Calu3 (cell line): ENCODE results near the gene MBNL1. TPM values are rescaled to one million over a fixed set of nuclear protein-coding genes. Genes with fewer than 3 reads are reported as not detected.
A peak's percentile ranks its signal among the peaks of the same experiment; 100 is the strongest.

ENCODE experiments used
- BruUV-seq: library from RNA; stranded (reverse); fragments of 400-500 nt; replicated peaks from 2 replicates; lab custom pipeline; 2021; lab: Mats Ljungman, UMichigan
- CTCF ChIA-PET: fragments of 300-600 bp; sonication (Branson Sonifier 250); formaldehyde crosslinking; loops from one replicate; lab custom pipeline; 2022; ENCODE audit warnings: antibody characterized with exemption; lab: Charles Lee
- DNase-seq: peaks from one replicate; pipeline ENCODE4 v3.0.0; 2022
- H3K27ac Mint-ChIP-seq: one replicate; pipeline ENCODE4 v1.8.0; 2022; ENCODE audit warnings: mixed read lengths; ENCODE audit not compliant: unreplicated experiment
- H3K27me3 Mint-ChIP-seq: one replicate; pipeline ENCODE4 v1.8.0; 2022; ENCODE audit warnings: mixed read lengths; ENCODE audit not compliant: unreplicated experiment
- H3K36me3 Mint-ChIP-seq: one replicate; pipeline ENCODE4 v1.8.0; 2022; ENCODE audit warnings: mild to moderate bottlenecking, moderate library complexity, mixed read lengths; ENCODE audit not compliant: insufficient read depth, unreplicated experiment
- H3K4me1 Mint-ChIP-seq: one replicate; pipeline ENCODE4 v1.8.0; 2022; ENCODE audit warnings: mild to moderate bottlenecking, low read depth, mixed read lengths; ENCODE audit not compliant: unreplicated experiment
- H3K4me3 Mint-ChIP-seq: one replicate; pipeline ENCODE4 v1.8.0; 2022; ENCODE audit warnings: mild to moderate bottlenecking, low read depth, moderate library complexity, mixed read lengths; ENCODE audit not compliant: unreplicated experiment
- H3K9me3 Mint-ChIP-seq: one replicate; pipeline ENCODE4 v1.8.0; 2022; ENCODE audit warnings: low read depth, mixed read lengths; ENCODE audit not compliant: unreplicated experiment
- CTCF ChIP-seq: fragments of 200-600 bp; IDR thresholded peaks from one replicate; pipeline ENCODE4 v1.8.0; 2022; ENCODE audit warnings: antibody characterized with exemption; ENCODE audit not compliant: unreplicated experiment
- intact Hi-C: fragments of 100-400 bp; cut with micrococcal nuclease; formaldehyde crosslinking; loops from one replicate; pipeline ENCODE4 v1.10.0; 2022; ENCODE audit not compliant: unreplicated experiment
- total RNA-seq: library from RNA; stranded (reverse); gene quantifications from 2 replicates; pipeline ENCODE4 v1.2.3, GENCODE V29; 2022

The MBNL1 gene
- total RNA-seq, 1 experiment from 2014 or later: 183 TPM

GRCh38 chr3:152235709-152236298, 32.9 kb upstream of the MBNL1 start:
- Mint-ChIP-seq H3K27ac (peak overlapping the region; percentile 57), H3K4me1 (peaks cover 9% of the 10 kb centered on the region), H3K9me3 (no peaks in the 10 kb centered on the region), H3K27me3 (no peaks in the 10 kb centered on the region), H3K36me3 (no peaks in the 10 kb centered on the region), H3K4me3 (no peak overlapping the region)
- intact Hi-C loops: no loop called here
- TF ChIP-seq CTCF: no peak
- BruUV-seq: no TSS peak
- CTCF ChIA-PET: no interaction called here
- no peak for DNase-seq

- DNase-seq: no peak
- CTCF ChIA-PET: no interaction called here
- no TSS peak for BruUV-seq
- Mint-ChIP-seq H3K27me3 (no peaks in the 10 kb centered on the region), H3K4me3 (no peak overlapping the region), H3K4me1 (peaks cover 18% of the 10 kb centered on the region), H3K27ac (no peak overlapping the region), H3K36me3 (no peaks in the 10 kb centered on the region), H3K9me3 (no peaks in the 10 kb centered on the region)
- no peak for TF ChIP-seq CTCF
- intact Hi-C loops: no loop called here
Observed at GRCh38 chr3:152236716-152237115, 32.0 kb upstream of the MBNL1 start.

- Mint-ChIP-seq H3K4me3 (no peak overlapping the region), H3K9me3 (no peaks in the 10 kb centered on the region), H3K27me3 (no peaks in the 10 kb centered on the region), H3K27ac (peak overlapping the region; percentile 2), H3K4me1 (peaks cover 20% of the 10 kb centered on the region), H3K36me3 (no peaks in the 10 kb centered on the region)
- BruUV-seq: no TSS peak
- CTCF ChIA-PET: interaction anchor here (0.6 to 0.9 kb wide), 2 partner anchors 17 to 73 kb away, joined by 3 read pairs; no protein-coding TSS in a partner anchor
- intact Hi-C loops: no loop called here
- TF ChIP-seq CTCF: no peak
- peak; percentile 15 for DNase-seq
Observed at GRCh38 chr3:152241142-152242017, 27.3 kb upstream of the MBNL1 start.

GRCh38 chr3:152243301-152243711, 25.4 kb upstream of the MBNL1 start:
- Mint-ChIP-seq H3K27me3 (no peaks in the 10 kb centered on the region), H3K9me3 (no peaks in the 10 kb centered on the region), H3K27ac (no peak overlapping the region), H3K36me3 (no peaks in the 10 kb centered on the region), H3K4me1 (peaks cover 20% of the 10 kb centered on the region), H3K4me3 (no peak overlapping the region)
- TF ChIP-seq CTCF: no peak
- DNase-seq: no peak
- intact Hi-C loops: no loop called here
- CTCF ChIA-PET: interaction anchor here (1.3 kb wide), 1 partner anchor 50 kb away, joined by 3 read pairs; no protein-coding TSS in a partner anchor
- BruUV-seq: no TSS peak
